Measurements from ENCODE around the gene ADAMTS18.

DNA sequence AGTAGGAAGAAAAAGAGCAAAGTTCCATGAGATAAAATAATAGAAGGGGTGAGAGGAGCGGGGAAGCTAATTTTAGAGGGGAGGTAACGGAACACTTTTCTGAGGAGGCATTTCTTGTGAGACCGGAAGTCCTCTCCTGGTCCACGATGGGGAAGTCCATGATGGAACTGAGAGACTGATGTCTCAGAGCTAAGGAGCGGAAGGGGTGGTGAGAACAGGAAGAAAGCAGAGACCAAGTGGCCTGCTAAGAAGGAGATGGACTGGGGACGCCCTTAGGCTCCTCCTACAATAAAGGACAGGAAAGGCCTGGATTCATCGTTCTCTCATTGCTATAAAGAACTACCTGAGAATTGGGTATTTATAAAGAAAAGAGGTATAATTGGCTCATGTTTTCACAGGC, 59.4 kb downstream of the ADAMTS18 start:
- TF ChIP-seq, protein P1, sequence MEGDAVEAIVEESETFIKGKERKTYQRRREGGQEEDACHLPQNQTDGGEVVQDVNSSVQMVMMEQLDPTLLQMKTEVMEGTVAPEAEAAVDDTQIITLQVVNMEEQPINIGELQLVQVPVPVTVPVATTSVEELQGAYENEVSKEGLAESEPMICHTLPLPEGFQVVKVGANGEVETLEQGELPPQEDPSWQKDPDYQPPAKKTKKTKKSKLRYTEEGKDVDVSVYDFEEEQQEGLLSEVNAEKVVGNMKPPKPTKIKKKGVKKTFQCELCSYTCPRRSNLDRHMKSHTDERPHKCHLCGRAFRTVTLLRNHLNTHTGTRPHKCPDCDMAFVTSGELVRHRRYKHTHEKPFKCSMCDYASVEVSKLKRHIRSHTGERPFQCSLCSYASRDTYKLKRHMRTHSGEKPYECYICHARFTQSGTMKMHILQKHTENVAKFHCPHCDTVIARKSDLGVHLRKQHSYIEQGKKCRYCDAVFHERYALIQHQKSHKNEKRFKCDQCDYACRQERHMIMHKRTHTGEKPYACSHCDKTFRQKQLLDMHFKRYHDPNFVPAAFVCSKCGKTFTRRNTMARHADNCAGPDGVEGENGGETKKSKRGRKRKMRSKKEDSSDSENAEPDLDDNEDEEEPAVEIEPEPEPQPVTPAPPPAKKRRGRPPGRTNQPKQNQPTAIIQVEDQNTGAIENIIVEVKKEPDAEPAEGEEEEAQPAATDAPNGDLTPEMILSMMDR (IDR thresholded peaks at IDR 0.05), result no peak
- TF ChIP-seq POLR2AphosphoS5 (IDR thresholded peaks at IDR 0.05) (no peak), POLR2A (IDR thresholded peaks at IDR 0.05) (no peak), EP300 (IDR thresholded peaks at IDR 0.05) (no peak)
